ENCODE results near the gene FMNL2. TPM values are rescaled to one million over a fixed set of nuclear protein-coding genes. Genes with fewer than 3 reads are reported as not detected.

The FMNL2 gene
- total RNA-seq, 1 experiment from 2014 or later = 29.0 TPM

DNA sequence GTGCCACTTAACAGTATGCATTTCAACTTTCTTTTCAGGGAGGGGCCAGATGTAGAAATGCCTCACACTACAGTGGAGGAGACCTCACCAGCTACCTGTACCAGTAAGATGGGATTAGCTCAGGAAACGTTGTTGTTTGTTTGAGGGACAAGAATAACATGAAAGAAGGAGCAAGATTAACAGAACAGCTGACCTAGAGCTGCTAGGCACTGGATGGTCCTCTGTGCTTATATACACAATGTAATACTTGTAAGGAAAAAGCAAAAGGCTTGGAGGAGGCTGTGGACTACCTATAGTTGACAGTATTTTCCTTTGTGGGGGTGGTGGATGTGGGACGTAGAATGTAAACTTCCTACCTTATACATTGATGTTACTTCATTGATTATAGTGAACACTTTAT, 154.4 kb downstream of the FMNL2 start:
- Histone ChIP-seq H3K79me2 (ENCODE audit: low read depth) (peaks cover 66% of the 10 kb centered on the region), H3K4me1 (replicated peaks; ENCODE audit: insufficient read depth) (0 out of 2 replicates have a peak, but pooled peaks cover 5% of the 10 kb centered on the region)
- TF ChIP-seq, protein P1, sequence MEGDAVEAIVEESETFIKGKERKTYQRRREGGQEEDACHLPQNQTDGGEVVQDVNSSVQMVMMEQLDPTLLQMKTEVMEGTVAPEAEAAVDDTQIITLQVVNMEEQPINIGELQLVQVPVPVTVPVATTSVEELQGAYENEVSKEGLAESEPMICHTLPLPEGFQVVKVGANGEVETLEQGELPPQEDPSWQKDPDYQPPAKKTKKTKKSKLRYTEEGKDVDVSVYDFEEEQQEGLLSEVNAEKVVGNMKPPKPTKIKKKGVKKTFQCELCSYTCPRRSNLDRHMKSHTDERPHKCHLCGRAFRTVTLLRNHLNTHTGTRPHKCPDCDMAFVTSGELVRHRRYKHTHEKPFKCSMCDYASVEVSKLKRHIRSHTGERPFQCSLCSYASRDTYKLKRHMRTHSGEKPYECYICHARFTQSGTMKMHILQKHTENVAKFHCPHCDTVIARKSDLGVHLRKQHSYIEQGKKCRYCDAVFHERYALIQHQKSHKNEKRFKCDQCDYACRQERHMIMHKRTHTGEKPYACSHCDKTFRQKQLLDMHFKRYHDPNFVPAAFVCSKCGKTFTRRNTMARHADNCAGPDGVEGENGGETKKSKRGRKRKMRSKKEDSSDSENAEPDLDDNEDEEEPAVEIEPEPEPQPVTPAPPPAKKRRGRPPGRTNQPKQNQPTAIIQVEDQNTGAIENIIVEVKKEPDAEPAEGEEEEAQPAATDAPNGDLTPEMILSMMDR (conservative IDR thresholded peaks at IDR 0.05) = no peak
- no peak for TF ChIP-seq EZH2 (IDR thresholded peaks at IDR 0.05; ENCODE audit: low read depth)

DNA sequence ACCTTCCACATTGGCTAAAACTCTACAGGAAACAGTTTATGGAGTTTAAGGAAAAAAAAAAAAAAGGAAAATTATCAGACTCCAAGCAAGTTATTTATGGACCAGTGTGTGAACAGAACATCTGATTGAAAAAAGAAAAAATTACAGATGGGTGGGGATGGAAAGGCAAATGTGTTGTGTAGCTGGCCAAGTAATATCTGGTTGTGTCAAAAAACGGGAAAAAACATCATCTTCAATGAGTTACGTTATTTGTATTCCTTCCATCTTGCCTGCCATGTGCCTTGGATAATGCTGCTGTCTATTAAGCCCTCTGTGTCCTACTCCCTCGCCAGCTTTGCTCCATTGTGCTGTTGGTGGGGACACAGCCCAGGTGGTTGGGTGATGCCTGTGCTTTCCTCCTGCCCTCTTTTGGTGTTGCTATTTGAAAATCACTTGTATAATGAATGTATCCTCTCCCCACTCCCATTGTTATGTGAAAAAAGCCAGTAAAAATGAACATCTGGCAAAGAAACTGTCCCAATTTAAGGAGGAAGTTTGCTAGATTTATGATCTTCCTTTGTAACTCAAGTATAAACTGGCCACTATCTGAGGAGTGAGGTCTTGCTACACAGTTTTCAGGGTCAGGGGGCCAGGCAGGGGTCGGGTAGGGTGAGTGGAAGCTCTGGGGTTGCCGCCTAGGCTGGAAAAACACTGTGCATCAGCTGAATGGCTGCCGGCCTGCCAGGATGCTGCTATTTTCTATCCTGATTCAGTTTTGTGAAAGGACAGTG, 155.9 kb downstream of the FMNL2 start:
- Histone ChIP-seq H3K27me3 (ENCODE audit: insufficient read depth, low read depth) (no peaks in the 10 kb centered on the region), H3K4me3 (no peak overlapping the region), H3K79me2 (ENCODE audit: low read depth) (peaks cover 66% of the 10 kb centered on the region), H3F3A (ENCODE audit: insufficient read depth, low read depth) (peaks cover under 1% of the 10 kb centered on the region; the same call in 1 of the 2 replicates), H4K20me1 (ENCODE audit: insufficient read depth) (no peaks in the 10 kb centered on the region), H2AFZ (no peak overlapping the region), H3K9me3 (ENCODE audit: insufficient read depth, low read depth) (no peaks in the 10 kb centered on the region), H3K4me1 (replicated peaks; ENCODE audit: insufficient read depth) (peaks cover 6% of the 10 kb centered on the region), H3K27ac (no peak overlapping the region), H3K9me2 (ENCODE audit: insufficient read depth) (no peaks in the 10 kb centered on the region), H3K4me2 (no peak overlapping the region), H3K36me3 (ENCODE audit: low read depth) (no peaks in the 10 kb centered on the region)
- intact Hi-C loops (cut with micrococcal nuclease; ENCODE audit: unreplicated experiment) = no loop called here
- no peak for DNase-seq
- TF ChIP-seq, protein P1 (conservative IDR thresholded peaks at IDR 0.05) = no peak
- no peak for TF ChIP-seq EZH2 (IDR thresholded peaks at IDR 0.05; ENCODE audit: low read depth)
- POLR2A ChIA-PET (ENCODE audit: unreplicated experiment) = no interaction called here
- CTCF ChIA-PET = no interaction called here
- no TSS peak for BruUV-seq (replicated peaks)

More for the DNA sequence above, 154.4 kb downstream of the FMNL2 start:
- H3F3A ChIP-seq (ENCODE audit: insufficient read depth, low read depth) = no peaks in the 10 kb centered on the region
- no peak overlapping the region for H2AFZ ChIP-seq
- H3K36me3 ChIP-seq (ENCODE audit: low read depth) = no peaks in the 10 kb centered on the region
- no peaks in the 10 kb centered on the region for H3K9me2 ChIP-seq (ENCODE audit: insufficient read depth)
- no peaks in the 10 kb centered on the region for H3K27me3 ChIP-seq (ENCODE audit: insufficient read depth, low read depth)
- H3K9me3 ChIP-seq (ENCODE audit: insufficient read depth, low read depth) = no peaks in the 10 kb centered on the region
- no peak overlapping the region for H3K27ac ChIP-seq
- DNase-seq = no peak
- H3K4me3 ChIP-seq = no peak overlapping the region
- H4K20me1 ChIP-seq (ENCODE audit: insufficient read depth) = no peaks in the 10 kb centered on the region
- BruUV-seq (replicated peaks) = no TSS peak
- intact Hi-C loops (cut with micrococcal nuclease; ENCODE audit: unreplicated experiment) = no loop called here
- H3K4me2 ChIP-seq = no peak overlapping the region
- CTCF ChIA-PET = no interaction called here
- POLR2A ChIA-PET (ENCODE audit: unreplicated experiment) = interaction anchor here (0.6 kb wide), 1 partner anchor 43 kb away, joined by 4 read pairs; no protein-coding TSS in a partner anchor

DNA sequence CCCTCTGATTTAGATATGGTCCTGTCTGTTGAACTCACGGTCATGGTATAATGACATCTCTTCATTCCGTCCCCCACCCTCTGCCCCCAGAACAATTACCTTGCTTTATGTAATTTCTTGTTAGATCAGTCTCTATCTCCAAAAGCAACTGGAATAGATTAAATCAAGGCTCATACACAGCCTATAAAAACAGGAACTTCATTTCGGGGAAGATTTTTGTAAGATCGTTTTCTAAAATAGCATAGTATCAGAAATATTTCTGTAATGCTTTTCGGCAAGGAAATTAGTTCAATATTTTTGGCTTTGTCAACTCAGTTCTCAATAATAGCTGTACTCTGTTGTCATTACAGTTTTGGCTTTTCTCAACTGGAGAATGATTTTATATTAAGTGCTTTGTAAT, 157.2 kb downstream of the FMNL2 start:
- Histone ChIP-seq H3K27me3 (ENCODE audit: insufficient read depth, low read depth) (no peaks in the 10 kb centered on the region), H3F3A (ENCODE audit: insufficient read depth, low read depth) (peaks cover 13% of the 10 kb centered on the region), H3K9me3 (ENCODE audit: insufficient read depth, low read depth) (no peaks in the 10 kb centered on the region), H3K4me2 (no peak overlapping the region), H3K4me3 (no peak overlapping the region), H3K79me2 (ENCODE audit: low read depth) (peaks cover 71% of the 10 kb centered on the region), H4K20me1 (ENCODE audit: insufficient read depth) (no peaks in the 10 kb centered on the region), H3K27ac (no peak overlapping the region), H3K9me2 (ENCODE audit: insufficient read depth) (no peaks in the 10 kb centered on the region), H2AFZ (no peak overlapping the region), H3K4me1 (replicated peaks; ENCODE audit: insufficient read depth) (peaks cover 14% of the 10 kb centered on the region), H3K36me3 (ENCODE audit: low read depth) (no peaks in the 10 kb centered on the region)
- ChIA-PET POLR2A (ENCODE audit: unreplicated experiment) (no interaction called here), CTCF (no interaction called here)
- TF ChIP-seq, protein P1 (conservative IDR thresholded peaks at IDR 0.05) = no peak
- no peak for TF ChIP-seq EZH2 (IDR thresholded peaks at IDR 0.05; ENCODE audit: low read depth)
- intact Hi-C loops (cut with micrococcal nuclease; ENCODE audit: unreplicated experiment) = no loop called here
- BruUV-seq (replicated peaks) = no TSS peak
- no peak for DNase-seq

All from PC-9 (cell line).